ENCODE measurements around the gene ERCC6L2.

DNA sequence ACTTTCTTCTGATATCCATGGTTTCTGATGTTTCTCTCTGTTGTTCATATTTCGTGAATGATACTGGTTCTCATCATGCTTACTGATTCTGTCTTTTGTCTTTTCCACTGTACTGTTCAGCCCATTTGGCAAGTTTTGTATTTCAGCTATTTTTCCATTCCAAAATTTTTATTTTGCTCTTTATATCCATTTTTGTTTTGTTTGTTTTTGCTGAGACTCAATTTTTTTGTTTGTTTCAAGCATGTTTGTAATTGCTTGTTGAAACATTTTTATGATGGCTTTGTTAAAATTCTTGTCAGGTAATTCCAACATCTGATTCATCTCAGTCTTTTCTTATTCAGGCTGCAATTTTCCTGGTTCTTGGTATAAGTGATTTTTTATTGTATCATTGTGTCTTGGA lies 64.0 kb downstream of the ERCC6L2 start:
- TF ChIP-seq, protein P1, sequence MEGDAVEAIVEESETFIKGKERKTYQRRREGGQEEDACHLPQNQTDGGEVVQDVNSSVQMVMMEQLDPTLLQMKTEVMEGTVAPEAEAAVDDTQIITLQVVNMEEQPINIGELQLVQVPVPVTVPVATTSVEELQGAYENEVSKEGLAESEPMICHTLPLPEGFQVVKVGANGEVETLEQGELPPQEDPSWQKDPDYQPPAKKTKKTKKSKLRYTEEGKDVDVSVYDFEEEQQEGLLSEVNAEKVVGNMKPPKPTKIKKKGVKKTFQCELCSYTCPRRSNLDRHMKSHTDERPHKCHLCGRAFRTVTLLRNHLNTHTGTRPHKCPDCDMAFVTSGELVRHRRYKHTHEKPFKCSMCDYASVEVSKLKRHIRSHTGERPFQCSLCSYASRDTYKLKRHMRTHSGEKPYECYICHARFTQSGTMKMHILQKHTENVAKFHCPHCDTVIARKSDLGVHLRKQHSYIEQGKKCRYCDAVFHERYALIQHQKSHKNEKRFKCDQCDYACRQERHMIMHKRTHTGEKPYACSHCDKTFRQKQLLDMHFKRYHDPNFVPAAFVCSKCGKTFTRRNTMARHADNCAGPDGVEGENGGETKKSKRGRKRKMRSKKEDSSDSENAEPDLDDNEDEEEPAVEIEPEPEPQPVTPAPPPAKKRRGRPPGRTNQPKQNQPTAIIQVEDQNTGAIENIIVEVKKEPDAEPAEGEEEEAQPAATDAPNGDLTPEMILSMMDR (IDR thresholded peaks at IDR 0.05; ENCODE audit: insufficient read depth, low read length, poor library complexity, severe bottlenecking): no peak
- TF ChIP-seq EZH2phosphoT487 (conservative IDR thresholded peaks at IDR 0.05; ENCODE audit: low read length): no peak

All from SU-DHL-6 (cell line).